Amniotic epithelial cell (primary cell): ENCODE results near the gene HSH2D.
"Not testable (repeated sequence)": the region's sequence is repeated elsewhere in the genome, so short reads cannot be mapped to it uniquely, and the experiment has no call there.

Experiments used
- DNase-seq: peaks from one replicate; pipeline ENCODE4 v3.0.0-alpha.2; 2010; ENCODE audit warnings: low read depth

Gene HSH2D

GRCh38 chr19:16119075-16119857, 24.2 kb upstream of the HSH2D start:
- not testable (repeated sequence) for DNase-seq

GRCh38 chr19:16121141-16121540, 22.3 kb upstream of the HSH2D start:
- DNase-seq, result no peak

GRCh38 chr19:16121967-16122366, 21.5 kb upstream of the HSH2D start:
- DNase-seq, result no peak

GRCh38 chr19:16124953-16125352, 18.5 kb upstream of the HSH2D start:
- DNase-seq, result no peak

- no peak for DNase-seq
These were observed 17.6 kb upstream of the HSH2D start for GRCh38 chr19:16125737-16126495.

- no peak for DNase-seq
These were observed 16.4 kb upstream of the HSH2D start for GRCh38 chr19:16127080-16127479.

- no peak for DNase-seq
These were observed 15.6 kb upstream of the HSH2D start for GRCh38 chr19:16127776-16128371.

GRCh38 chr19:16131648-16132047, 11.8 kb upstream of the HSH2D start:
- no peak for DNase-seq

- no peak for DNase-seq
These were observed 9.7 kb upstream of the HSH2D start for GRCh38 chr19:16133818-16134217.

- DNase-seq, result no peak
These were observed 9.0 kb upstream of the HSH2D start for GRCh38 chr19:16134510-16134909.

- DNase-seq, result no peak
These were observed 7.9 kb upstream of the HSH2D start for GRCh38 chr19:16135430-16136127.

- DNase-seq, result no peak
These were observed 7.1 kb upstream of the HSH2D start for GRCh38 chr19:16136185-16136999.

- DNase-seq, result no peak
These were observed 3.7 kb upstream of the HSH2D start for GRCh38 chr19:16139752-16140151.

GRCh38 chr19:16141043-16141442, 2.4 kb upstream of the HSH2D start:
- no peak for DNase-seq

- DNase-seq, result no peak
These were observed 1.4 kb upstream of the HSH2D start for GRCh38 chr19:16142032-16142580.

- no peak for DNase-seq
These were observed 714 bp downstream of the HSH2D start for GRCh38 chr19:16144216-16144581.

- DNase-seq, result no peak
These were observed 2.6 kb downstream of the HSH2D start for GRCh38 chr19:16146112-16146511.

GRCh38 chr19:16148443-16149229, 5.2 kb downstream of the HSH2D start:
- no peak for DNase-seq

GRCh38 chr19:16153582-16154336, 10.3 kb downstream of the HSH2D start:
- DNase-seq, result no peak

GRCh38 chr19:16154557-16154956, 11.1 kb downstream of the HSH2D start:
- no peak for DNase-seq
